ENCODE data around the gene CCR3.

CCR3 gene

DNA sequence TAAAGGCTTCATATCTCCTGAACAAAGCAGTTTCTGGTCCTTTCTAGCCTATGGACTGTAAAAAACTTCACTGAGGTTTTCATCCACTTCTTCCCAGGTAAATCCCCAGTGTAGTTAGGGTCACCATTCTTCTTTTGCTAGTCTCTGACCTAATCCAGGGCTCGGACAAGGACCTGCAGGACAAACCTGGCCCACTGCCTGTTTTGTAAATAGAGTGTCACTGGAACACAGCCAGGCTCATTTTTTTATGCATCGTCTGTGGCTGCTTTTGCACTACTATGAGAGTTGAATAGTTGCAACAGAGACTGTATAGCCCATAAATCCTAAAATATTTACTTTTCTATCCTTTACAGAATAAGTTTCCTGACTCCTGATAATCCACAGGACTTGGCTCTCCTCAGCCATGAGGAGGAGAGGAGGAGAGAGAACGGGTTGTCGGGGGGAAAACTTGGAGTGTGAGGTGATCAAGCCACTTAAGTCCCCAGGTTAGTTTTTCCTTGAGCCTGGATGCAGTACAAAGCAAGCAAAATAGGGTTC, 29.0 kb downstream of the CCR3 start:
- H2AFZ ChIP-seq (ENCODE audit: low read depth, low read length) = no peak overlapping the region
- H3K4me1 ChIP-seq (ENCODE audit: insufficient read depth, low read length) = peaks cover 10% of the 10 kb centered on the region
- H3K9ac ChIP-seq (ENCODE audit: low read depth, low read length) = no peak overlapping the region
- H4K20me1 ChIP-seq (ENCODE audit: insufficient read depth, low read length) = no peaks in the 10 kb centered on the region
- H3K4me3 ChIP-seq (ENCODE audit: low read depth in 1 of 2, low read length in 2 of 2) = no peak overlapping the region
- ATAC-seq (ENCODE audit: insufficient read depth, low read depth) (no peak), DNase-seq (no peak)
- H3K27ac ChIP-seq (ENCODE audit: low read length) = no peak overlapping the region
- H3K27me3 ChIP-seq (ENCODE audit: insufficient read depth, low read length, poor library complexity) = no peaks in the 10 kb centered on the region
- no peaks in the 10 kb centered on the region for H3K79me2 ChIP-seq (ENCODE audit: insufficient read depth, low read length)
- H3K4me2 ChIP-seq (ENCODE audit: insufficient read depth, low read length) = no peak overlapping the region
- H3K9me3 ChIP-seq (ENCODE audit: insufficient read depth, low read length, severe bottlenecking) = no peaks in the 10 kb centered on the region
- no peak for TF ChIP-seq EZH2 (IDR thresholded peaks at IDR 0.05; ENCODE audit: borderline replicate concordance, low read depth, low read length, severe bottlenecking)
- TF ChIP-seq, protein P1, sequence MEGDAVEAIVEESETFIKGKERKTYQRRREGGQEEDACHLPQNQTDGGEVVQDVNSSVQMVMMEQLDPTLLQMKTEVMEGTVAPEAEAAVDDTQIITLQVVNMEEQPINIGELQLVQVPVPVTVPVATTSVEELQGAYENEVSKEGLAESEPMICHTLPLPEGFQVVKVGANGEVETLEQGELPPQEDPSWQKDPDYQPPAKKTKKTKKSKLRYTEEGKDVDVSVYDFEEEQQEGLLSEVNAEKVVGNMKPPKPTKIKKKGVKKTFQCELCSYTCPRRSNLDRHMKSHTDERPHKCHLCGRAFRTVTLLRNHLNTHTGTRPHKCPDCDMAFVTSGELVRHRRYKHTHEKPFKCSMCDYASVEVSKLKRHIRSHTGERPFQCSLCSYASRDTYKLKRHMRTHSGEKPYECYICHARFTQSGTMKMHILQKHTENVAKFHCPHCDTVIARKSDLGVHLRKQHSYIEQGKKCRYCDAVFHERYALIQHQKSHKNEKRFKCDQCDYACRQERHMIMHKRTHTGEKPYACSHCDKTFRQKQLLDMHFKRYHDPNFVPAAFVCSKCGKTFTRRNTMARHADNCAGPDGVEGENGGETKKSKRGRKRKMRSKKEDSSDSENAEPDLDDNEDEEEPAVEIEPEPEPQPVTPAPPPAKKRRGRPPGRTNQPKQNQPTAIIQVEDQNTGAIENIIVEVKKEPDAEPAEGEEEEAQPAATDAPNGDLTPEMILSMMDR (IDR thresholded peaks at IDR 0.05; ENCODE audit: borderline replicate concordance, extremely low read depth, low read length, poor library complexity, severe bottlenecking) = no peak
- H3K36me3 ChIP-seq (ENCODE audit: insufficient read depth, low read length) = no peaks in the 10 kb centered on the region

DNA sequence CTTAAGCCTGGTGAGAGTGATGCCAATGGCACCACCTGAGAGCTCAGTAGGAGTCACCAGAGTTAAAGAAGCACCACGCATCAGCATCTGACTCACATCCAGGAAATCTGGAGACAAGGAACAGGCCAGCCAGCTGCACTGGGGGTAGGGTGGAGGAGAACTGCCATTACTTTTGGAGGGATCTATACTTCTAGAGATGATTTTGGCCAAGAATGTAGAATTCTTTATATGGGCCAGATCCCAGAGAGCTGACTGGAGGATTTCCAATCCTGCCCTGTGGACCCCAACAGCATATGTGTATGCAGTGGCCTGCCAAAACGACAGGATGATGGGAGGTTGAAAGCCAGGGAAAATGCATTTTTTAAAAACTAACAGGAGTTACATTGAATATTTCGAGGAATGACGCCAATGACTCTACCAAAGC, 29.8 kb downstream of the CCR3 start:
- Histone ChIP-seq H3K79me2 (ENCODE audit: insufficient read depth, low read length) (no peaks in the 10 kb centered on the region), H2AFZ (ENCODE audit: low read depth, low read length) (no peak overlapping the region), H3K27ac (ENCODE audit: low read length) (no peak overlapping the region), H3K4me1 (ENCODE audit: insufficient read depth, low read length) (peaks cover 10% of the 10 kb centered on the region), H3K4me2 (ENCODE audit: insufficient read depth, low read length) (no peak overlapping the region), H3K36me3 (ENCODE audit: insufficient read depth, low read length) (no peaks in the 10 kb centered on the region), H3K4me3 (ENCODE audit: low read depth in 1 of 2, low read length in 2 of 2) (no peak overlapping the region), H3K27me3 (ENCODE audit: insufficient read depth, low read length, poor library complexity) (no peaks in the 10 kb centered on the region), H4K20me1 (ENCODE audit: insufficient read depth, low read length) (no peaks in the 10 kb centered on the region), H3K9ac (ENCODE audit: low read depth, low read length) (no peak overlapping the region), H3K9me3 (ENCODE audit: insufficient read depth, low read length, severe bottlenecking) (no peaks in the 10 kb centered on the region)
- ATAC-seq (ENCODE audit: insufficient read depth, low read depth) (no peak), DNase-seq (no peak)
- TF ChIP-seq, protein P1 (IDR thresholded peaks at IDR 0.05; ENCODE audit: borderline replicate concordance, extremely low read depth, low read length, poor library complexity, severe bottlenecking) = no peak
- TF ChIP-seq EZH2 (IDR thresholded peaks at IDR 0.05; ENCODE audit: borderline replicate concordance, low read depth, low read length, severe bottlenecking) = no peak

- peak; percentile 77 for ATAC-seq (ENCODE audit: insufficient read depth, low read depth)
- Histone ChIP-seq H3K27me3 (ENCODE audit: insufficient read depth, low read length, poor library complexity) (no peaks in the 10 kb centered on the region), H3K4me1 (ENCODE audit: insufficient read depth, low read length) (no peaks in the 10 kb centered on the region), H3K9ac (ENCODE audit: low read depth, low read length) (no peak overlapping the region), H3K4me2 (ENCODE audit: insufficient read depth, low read length) (no peak overlapping the region), H4K20me1 (ENCODE audit: insufficient read depth, low read length) (no peaks in the 10 kb centered on the region), H3K9me3 (ENCODE audit: insufficient read depth, low read length, severe bottlenecking) (peaks cover 17% of the 10 kb centered on the region), H3K36me3 (ENCODE audit: insufficient read depth, low read length) (no peaks in the 10 kb centered on the region), H3K4me3 (ENCODE audit: low read depth in 1 of 2, low read length in 2 of 2) (no peak overlapping the region), H3K79me2 (ENCODE audit: insufficient read depth, low read length) (no peaks in the 10 kb centered on the region), H2AFZ (ENCODE audit: low read depth, low read length) (no peak overlapping the region), H3K27ac (ENCODE audit: low read length) (no peak overlapping the region)
- peak; percentile 63 for DNase-seq
- TF ChIP-seq, protein P1 (IDR thresholded peaks at IDR 0.05; ENCODE audit: borderline replicate concordance, extremely low read depth, low read length, poor library complexity, severe bottlenecking) = peak; percentile 75
- TF ChIP-seq EZH2 (IDR thresholded peaks at IDR 0.05; ENCODE audit: borderline replicate concordance, low read depth, low read length, severe bottlenecking) = no peak
These were observed 34.3 kb downstream of the CCR3 start for GRCh38 chr3:46276497-46277099.

All from DND-41 (cell line).